Measurements from ENCODE around the gene TLE1.

GRCh38 chr9:81559709-81560108, 129.6 kb downstream of the TLE1 start:
- TF ChIP-seq CTCF (IDR thresholded peaks at IDR 0.05; ENCODE audit: insufficient read depth, low read length) (no peak), POLR2AphosphoS5 (IDR thresholded peaks at IDR 0.05; ENCODE audit: low read depth) (no peak)
